H9 (cell line): ENCODE results near the gene MAST4. TPM values are rescaled to one million over a fixed set of nuclear protein-coding genes. Genes with fewer than 3 reads are reported as not detected.

Experiments
- DNase-seq: peaks from one replicate; pipeline ENCODE4 v3.0.0-alpha.2; 2017
- H2AFZ ChIP-seq: one replicate; pipeline ENCODE4 v1.6.1; 2013; ENCODE audit warnings: mild to moderate bottlenecking, low read length, control low read depth, moderate library complexity
- H2AK5ac ChIP-seq: 2 replicates; pipeline ENCODE4 v1.6.1; 2013; ENCODE audit warnings: low read length, control low read depth, mixed read lengths; ENCODE audit not compliant: insufficient read length
- H2BK120ac ChIP-seq: one replicate; pipeline ENCODE4 v1.6.1; 2013; ENCODE audit warnings: low read depth, mild to moderate bottlenecking, low read length, control low read depth, inconsistent platforms; ENCODE audit not compliant: poor library complexity, severe bottlenecking
- H2BK12ac ChIP-seq: 2 replicates; pipeline ENCODE4 v1.6.1; 2013; ENCODE audit warnings: low read length, control low read depth, mixed read lengths, low read depth; ENCODE audit not compliant: insufficient read length
- H2BK15ac ChIP-seq: 2 replicates; pipeline ENCODE4 v1.6.1; 2013; ENCODE audit warnings: low read depth, low read length, control low read depth
- H2BK20ac ChIP-seq: one replicate; pipeline ENCODE4 v1.6.1; 2013; ENCODE audit warnings: low read depth, mild to moderate bottlenecking, low read length, control low read depth, inconsistent platforms; ENCODE audit not compliant: poor library complexity, severe bottlenecking
- H2BK5ac ChIP-seq: 2 replicates; pipeline ENCODE4 v1.6.1; 2013; ENCODE audit warnings: low read length, control low read depth, mixed read lengths; ENCODE audit not compliant: insufficient read length
- H3K14ac ChIP-seq: 2 replicates; pipeline ENCODE4 v1.6.1; 2013; ENCODE audit warnings: low read length, control low read depth; ENCODE audit not compliant: insufficient read depth
- H3K18ac ChIP-seq: 2 replicates; pipeline ENCODE4 v1.6.1; 2013; ENCODE audit warnings: low read depth, mild to moderate bottlenecking, mixed read lengths, low read length, control low read depth; ENCODE audit not compliant: insufficient read length
- H3K23ac ChIP-seq: 2 replicates; pipeline ENCODE4 v1.6.1; 2013; ENCODE audit warnings: low read length, control low read depth, mixed read lengths, low read depth; ENCODE audit not compliant: insufficient read length
- H3K23me2 ChIP-seq: 2 replicates; pipeline ENCODE4 v1.6.1; 2013; ENCODE audit warnings: low read depth, mild to moderate bottlenecking, mixed read lengths, low read length, control low read depth; ENCODE audit not compliant: insufficient read length, poor library complexity, severe bottlenecking
- H3K27ac ChIP-seq: 2 replicates; pipeline ENCODE4 v1.5.1; 2013; ENCODE audit warnings: low read length, control low read depth, mixed read lengths, low read depth; ENCODE audit not compliant: insufficient read length
- H3K27me3 ChIP-seq: 2 replicates; pipeline ENCODE4 v1.6.1; 2013; ENCODE audit warnings: low read length, control low read depth, inconsistent platforms; ENCODE audit not compliant: insufficient read depth
- H3K4ac ChIP-seq: 2 replicates; pipeline ENCODE4 v1.6.1; 2013; ENCODE audit warnings: low read depth, mild to moderate bottlenecking, control low read depth, inconsistent platforms, low read length, moderate library complexity
- H3K4me1 ChIP-seq: 2 replicates; pipeline ENCODE4 v1.6.1; 2013; ENCODE audit warnings: low read length, control low read depth, inconsistent platforms; ENCODE audit not compliant: insufficient read depth
- H3K4me2 ChIP-seq: 2 replicates; pipeline ENCODE4 v1.6.1; 2013; ENCODE audit warnings: low read length, control low read depth, mixed read lengths; ENCODE audit not compliant: insufficient read length, insufficient read depth
- H3K56ac ChIP-seq: 2 replicates; pipeline ENCODE4 v1.6.1; 2013; ENCODE audit warnings: low read depth, mild to moderate bottlenecking, mixed read lengths, low read length, control low read depth; ENCODE audit not compliant: insufficient read length
- H3K79me1 ChIP-seq: 2 replicates; pipeline ENCODE4 v1.6.1; 2013; ENCODE audit warnings: low read depth, mild to moderate bottlenecking, moderate library complexity, low read length, control low read depth, inconsistent platforms; ENCODE audit not compliant: insufficient read depth, poor library complexity, severe bottlenecking
- H3K79me2 ChIP-seq: 2 replicates; pipeline ENCODE4 v1.6.1; 2013; ENCODE audit warnings: low read length, control low read depth, inconsistent platforms; ENCODE audit not compliant: insufficient read depth
- H3K9ac ChIP-seq: 2 replicates; pipeline ENCODE4 v1.6.1; 2013; ENCODE audit warnings: low read length, control low read depth, mixed read lengths; ENCODE audit not compliant: insufficient read length; ENCODE audit errors: extremely low read depth
- H3K9me3 ChIP-seq: one replicate; pipeline ENCODE4 v1.6.1; 2013; ENCODE audit warnings: low read depth, low read length, inconsistent platforms; ENCODE audit not compliant: control insufficient read depth
- H3T11ph ChIP-seq: one replicate; pipeline ENCODE4 v1.6.1; 2013; ENCODE audit warnings: mild to moderate bottlenecking, low read length, control low read depth, inconsistent platforms
- H4K20me1 ChIP-seq: one replicate; pipeline ENCODE4 v1.6.1; 2013; ENCODE audit not compliant: control insufficient read depth, insufficient read length, insufficient read depth
- H4K5ac ChIP-seq: 2 replicates; pipeline ENCODE4 v1.6.1; 2013; ENCODE audit warnings: low read depth, mild to moderate bottlenecking, mixed read lengths, low read length, control low read depth; ENCODE audit not compliant: insufficient read length
- H4K8ac ChIP-seq: replicated peaks from 2 replicates; pipeline ENCODE4 v1.6.1; 2013; ENCODE audit warnings: low read length, control low read depth, mixed read lengths, low read depth; ENCODE audit not compliant: insufficient read length
- H4K91ac ChIP-seq: 2 replicates; pipeline ENCODE4 v1.6.1; 2013; ENCODE audit warnings: low read depth, mild to moderate bottlenecking, moderate library complexity, mixed read lengths, low read length, control low read depth; ENCODE audit not compliant: insufficient read length
- H3K27ac Mint-ChIP-seq, 3 experiments: 2 replicates in 2 of 3; 3 replicates in 1 of 3; pipeline ENCODE4 v1.8.0; 2020 to 2021; ENCODE audit warnings: mixed read lengths in 3 of 3, mild to moderate bottlenecking in 1 of 3, moderate library complexity in 1 of 3
- H3K27me3 Mint-ChIP-seq: 2 replicates; pipeline ENCODE4 v1.8.0; 2021; ENCODE audit warnings: low read depth, mild to moderate bottlenecking, moderate library complexity, mixed read lengths
- H3K36me3 Mint-ChIP-seq, 3 experiments: 2 replicates in 2 of 3; 3 replicates in 1 of 3; pipeline ENCODE4 v1.8.0; 2020 to 2021; ENCODE audit warnings: low read depth in 3 of 3, mixed read lengths in 3 of 3; ENCODE audit not compliant: insufficient read depth in 1 of 3
- H3K4me1 Mint-ChIP-seq, 2 experiments: 2 replicates each; pipeline ENCODE4 v1.8.0; 2020; ENCODE audit warnings: mixed read lengths in 2 of 2
- H3K4me3 Mint-ChIP-seq, 2 experiments: 2 replicates in 1 of 2; 3 replicates in 1 of 2; pipeline ENCODE4 v1.8.0; 2020 to 2021; ENCODE audit warnings: mild to moderate bottlenecking in 2 of 2, mixed read lengths in 2 of 2, moderate library complexity in 1 of 2
- H3K9me3 Mint-ChIP-seq, 2 experiments: 2 replicates in 1 of 2; 3 replicates in 1 of 2; pipeline ENCODE4 v1.8.0; 2020; ENCODE audit warnings: mild to moderate bottlenecking in 2 of 2, mixed read lengths in 2 of 2, moderate library complexity in 1 of 2
- CTCF ChIP-seq: fragments of 200-600 bp; sonication (generic); conservative IDR thresholded peaks from 3 replicates; pipeline ENCODE4 v1.8.0; 2021; ENCODE audit warnings: antibody characterized with exemption, mild to moderate bottlenecking
- WGBS: extraction: QIAGEN DNeasy Blood & Tissue Kit; methylation state at CpG from one replicate; pipeline ENCODE4 v1.1.7; 2013; ENCODE audit warnings: missing lambda C conversion rate, low lambda C conversion rate, mixed read lengths; ENCODE audit not compliant: insufficient read length; ENCODE audit errors: extremely low coverage; 5-methylcytosine and 5-hydroxymethylcytosine counted together
- total RNA-seq: library from RNA; stranded (reverse); gene quantifications from 2 replicates; pipeline ENCODE4 v1.2.1, GENCODE V29; 2021

Gene MAST4
- total RNA-seq, 1 experiment from 2014 or later = 3.7 TPM

GRCh38 chr5:66826263-66826662 lies 230.1 kb downstream of the MAST4 start:
- H3K18ac ChIP-seq = no peak overlapping the region
- H3K36me3 Mint-ChIP-seq = no peaks in the 10 kb centered on the region
- no peak overlapping the region for H3K4me3 Mint-ChIP-seq
- no peak overlapping the region for H2BK120ac ChIP-seq
- no peak overlapping the region for H3K4me2 ChIP-seq
- no peaks in the 10 kb centered on the region for H3K9me3 ChIP-seq
- H2AK5ac ChIP-seq = no peak overlapping the region
- peaks cover 43 to 46% of the 10 kb centered on the region in 2 experiments for H3K4me1 Mint-ChIP-seq
- no CpG with 5 or more reads among the region's 7 CpGs for WGBS
- H3K14ac ChIP-seq = no peak overlapping the region
- no peaks in the 10 kb centered on the region for H4K20me1 ChIP-seq
- no peak overlapping the region for H4K5ac ChIP-seq
- H3K79me1 ChIP-seq = no peaks in the 10 kb centered on the region
- H4K91ac ChIP-seq = no peak overlapping the region
- H3K9ac ChIP-seq = no peak overlapping the region
- TF ChIP-seq CTCF = no peak
- no peak overlapping the region for H3K27ac ChIP-seq
- H3K56ac ChIP-seq = no peak overlapping the region
- no peaks in the 10 kb centered on the region for H3K27me3 ChIP-seq
- H3K27ac Mint-ChIP-seq = peak overlapping the region in 1 of 3 experiments; percentile 84; a peak in 2 of 7 replicates
- H2BK15ac ChIP-seq = no peak overlapping the region
- no peak overlapping the region for H2AFZ ChIP-seq
- H2BK5ac ChIP-seq = no peak overlapping the region
- no peak overlapping the region for H3K23ac ChIP-seq
- no peaks in the 10 kb centered on the region for H3K9me3 Mint-ChIP-seq
- no peaks in the 10 kb centered on the region; the same call in 1 of the 2 replicates for H3K4me1 ChIP-seq
- H2BK12ac ChIP-seq = no peak overlapping the region
- H4K8ac ChIP-seq = no peak overlapping the region
- H3K4ac ChIP-seq = no peak overlapping the region
- peaks cover 12% of the 10 kb centered on the region for H3K23me2 ChIP-seq
- H3K79me2 ChIP-seq = no peaks in the 10 kb centered on the region
- no peak overlapping the region for H3T11ph ChIP-seq
- H3K27me3 Mint-ChIP-seq = peaks cover 9% of the 10 kb centered on the region
- DNase-seq = no peak
- no peak overlapping the region for H2BK20ac ChIP-seq
